Dermis lymphatic vessel endothelial cell (primary cell): Measurements from ENCODE around the gene PAGE1. TPM values are rescaled to one million over a fixed set of nuclear protein-coding genes. Genes with fewer than 3 reads are reported as not detected.

ENCODE experiments used
- total RNA-seq: library from RNA; depleted of rRNA; stranded (reverse); fragments of >200 nt; gene quantifications from 2 replicates; pipeline ENCODE4 v1.2.1, GENCODE V29; 2014

PAGE1 gene
- not detected in 2 replicates for total RNA-seq

GRCh38 chrX:49695276-49696180 lies at the start of gene PAGE1:
PAGE1 (minus strand) TSS chrX:49695984; CDS start chrX:49694770, 1,214 bp downstream.

Other genes starting within 250 kb of the PAGE1 start
- not detected in 2 replicates for gene GAGE12C, start 163.8 kb downstream of the PAGE1 start, total RNA-seq
- gene GAGE12D, start 154.3 kb downstream of the PAGE1 start, total RNA-seq, result not detected in 2 replicates
- not detected in 2 replicates for gene GAGE12E, start 144.7 kb downstream of the PAGE1 start, total RNA-seq
- not detected in 2 replicates for gene GAGE12F, start 135.1 kb downstream of the PAGE1 start, total RNA-seq
- not detected in 2 replicates for gene GAGE12G, start 125.6 kb downstream of the PAGE1 start, total RNA-seq
- not detected in 2 replicates for gene GAGE12H, start 116.0 kb downstream of the PAGE1 start, total RNA-seq
- gene GAGE2A, start 106.5 kb downstream of the PAGE1 start, total RNA-seq, result not detected in 2 replicates
- gene GAGE1, start 97.0 kb downstream of the PAGE1 start, total RNA-seq, result not detected in 2 replicates
- gene PAGE4, start 133.3 kb upstream of the PAGE1 start, total RNA-seq, result not detected in 2 replicates
- 3.1 and 3.8 TPM in 2 replicates for gene USP27X, start 183.5 kb upstream of the PAGE1 start, total RNA-seq
- gene CLCN5, start 226.6 kb upstream of the PAGE1 start, total RNA-seq, result 7.5 and 10.8 TPM in 2 replicates